ENCODE data around the gene PLXNA2. TPM values are rescaled to one million over a fixed set of nuclear protein-coding genes. Genes with fewer than 3 reads are reported as not detected.

Gene PLXNA2
- total and polyA plus RNA-seq, 2 of the 8 experiments (the other 6 are each of a cell fraction or from before 2014, with no cell fraction given): 0.33 to 1.5 TPM

GRCh38 chr1:208228026-208228425 is 16.2 kb downstream of the PLXNA2 start:
- no peak overlapping the region for H3K9ac ChIP-seq (replicated peaks in 1 of 4; ENCODE audit: extremely low read depth in 1 of 4, low read depth in 3 of 4, low read length in 3 of 4)
- H3K4me1 ChIP-seq (replicated peaks in 1 of 4; ENCODE audit: control insufficient read depth in 3 of 4, insufficient read depth in 4 of 4, low read length in 3 of 4): peaks cover 2 to 25% (median 16%) of the 10 kb centered on the region in 4 experiments; a peak in 5 of 7 replicates
- FAIRE-seq (no peak), DNase-seq (ENCODE audit: low read depth in 1 of 2, low spot score in 2 of 2) (no peak)
- no peak overlapping the region for H3K4me3 ChIP-seq (ENCODE audit: extremely low read depth in 1 of 4, insufficient read depth in 2 of 4, low read depth in 3 of 4, low read length in 4 of 4)
- H2BK20ac ChIP-seq (ENCODE audit: low read length): no peak overlapping the region
- WGBS, 2 experiments (ENCODE audit: extremely low coverage in 1 of 2, insufficient coverage in 1 of 2, insufficient read length in 1 of 2, insufficient replicate concordance in 2 of 2, low coverage in 1 of 2, low lambda C conversion rate in 2 of 2, missing lambda C conversion rate in 1 of 2): 89% methylated on average over 3 of the region's 3 CpGs; no CpG with 5 or more reads in 1 of the 2 experiments
- H4K8ac ChIP-seq (ENCODE audit: extremely low read depth, insufficient read depth, low read length): no peak overlapping the region
- H2AFZ ChIP-seq (ENCODE audit: low read length): no peak overlapping the region
- no peak overlapping the region for H3K14ac ChIP-seq (ENCODE audit: insufficient read length)
- H3K18ac ChIP-seq (ENCODE audit: extremely low read depth, low read length): no peak overlapping the region
- no peak overlapping the region for H4K91ac ChIP-seq (replicated peaks; ENCODE audit: insufficient read length, low read length)
- no peak overlapping the region for H3K56ac ChIP-seq (replicated peaks; ENCODE audit: insufficient read length, low read depth, low read length)
- no peaks in the 10 kb centered on the region for H3K27me3 ChIP-seq (replicated peaks in 1 of 4; ENCODE audit: control insufficient read depth in 3 of 4, extremely low read depth in 1 of 4, insufficient read depth in 3 of 4, low read length in 3 of 4)
- no peaks in the 10 kb centered on the region for H3K79me1 ChIP-seq (ENCODE audit: low read depth, low read length)
- no peak overlapping the region for H2AK5ac ChIP-seq (ENCODE audit: low read depth, low read length)
- H4K20me1 ChIP-seq (replicated peaks in 1 of 2; ENCODE audit: control insufficient read depth in 1 of 2, insufficient read depth in 2 of 2, low read length in 2 of 2): no peaks in the 10 kb centered on the region
- no peaks in the 10 kb centered on the region for H3K9me3 ChIP-seq (ENCODE audit: insufficient read depth in 2 of 2, low read depth in 1 of 2, low read length in 1 of 2)
- H2BK12ac ChIP-seq (ENCODE audit: low read depth, low read length): no peak overlapping the region
- H2BK120ac ChIP-seq (replicated peaks; ENCODE audit: low read depth, low read length): no peak overlapping the region
- no peak overlapping the region for H3K27ac ChIP-seq (ENCODE audit: low read depth, low read length)
- no peaks in the 10 kb centered on the region for H3K79me2 ChIP-seq (ENCODE audit: control insufficient read depth in 1 of 2, insufficient read depth in 2 of 2, low read length in 2 of 2)
- no peak overlapping the region for H4K5ac ChIP-seq (ENCODE audit: insufficient read length, low read depth, low read length)
- no peak overlapping the region for H2BK15ac ChIP-seq (ENCODE audit: low read length)
- ChIA-PET POLR2A (ENCODE audit: partially characterized antibody) (no interaction called here), CTCF (ENCODE audit: partially characterized antibody) (interaction anchor here (1.2 to 2.0 kb wide), 3 partner anchors 10 to 96 kb away, joined by 3 to 14 read pairs (median 4); no protein-coding TSS in a partner anchor)
- H3K4me2 ChIP-seq (ENCODE audit: insufficient read depth in 1 of 2, low read depth in 2 of 2, low read length in 2 of 2): no peak overlapping the region
- H3K4ac ChIP-seq (replicated peaks; ENCODE audit: insufficient read length, low read depth, low read length): no peak overlapping the region
- H2BK5ac ChIP-seq (ENCODE audit: low read depth, low read length): no peak overlapping the region
- no peak overlapping the region for H3K23ac ChIP-seq (ENCODE audit: insufficient read length)
- H3K23me2 ChIP-seq (ENCODE audit: low read depth, low read length): no peaks in the 10 kb centered on the region
- H3K36me3 ChIP-seq (ENCODE audit: control insufficient read depth in 2 of 4, insufficient read depth in 4 of 4, low read length in 3 of 4): no peaks in the 10 kb centered on the region
- TF ChIP-seq EP300 (IDR thresholded peaks at IDR 0.05; ENCODE audit: borderline replicate concordance in 1 of 2, low read depth in 2 of 2, low read length in 2 of 2): no peak
- no peak for TF ChIP-seq TCF12 (IDR thresholded peaks at IDR 0.05; ENCODE audit: low read depth, low read length)
- no peak for TF ChIP-seq KDM4A (IDR thresholded peaks at IDR 0.05; ENCODE audit: low read depth, low read length, severe bottlenecking)
- TF ChIP-seq KDM5A (IDR thresholded peaks at IDR 0.05; ENCODE audit: low read length): no peak
- TF ChIP-seq CHD2 (IDR thresholded peaks at IDR 0.05; ENCODE audit: low read length): no peak
- TF ChIP-seq CBX8 (IDR thresholded peaks at IDR 0.05; ENCODE audit: borderline replicate concordance, low read depth, low read length): no peak
- no peak for TF ChIP-seq BRCA1 (IDR thresholded peaks at IDR 0.05; ENCODE audit: low read depth, low read length)
- TF ChIP-seq GABPA (IDR thresholded peaks at IDR 0.05; ENCODE audit: borderline replicate concordance, insufficient read depth, low read length): no peak
